Small intestine (tissue), 7 donors: Measurements from ENCODE around the gene TMEM106C. TPM values are rescaled to one million over a fixed set of nuclear protein-coding genes. Genes with fewer than 3 reads are reported as not detected.

Experiments
- DNase-seq, 2 donors: peaks; one replicate each; pipeline versions ENCODE4 v3.0.0 to v3.0.0-alpha.2; 2013
- FAIRE-seq: peaks from 2 replicates; lab custom pipeline; 2012; peaks lifted over from hg19 to GRCh38; lab: Jason Lieb, UNC
- H3K27ac ChIP-seq, 3 donors: one replicate each; pipeline ENCODE4 v1.5.1; 2013; ENCODE audit warnings: low read length in 2 of 3, mild to moderate bottlenecking in 2 of 3, control low read depth in 1 of 3, inconsistent platforms in 1 of 3, low read depth in 1 of 3, moderate library complexity in 1 of 3
- H3K27me3 ChIP-seq, 3 donors: one replicate each; pipeline ENCODE4 v1.6.1; 2013; ENCODE audit warnings: low read length in 3 of 3, inconsistent platforms in 1 of 3; ENCODE audit not compliant: control insufficient read depth in 3 of 3, insufficient read depth in 3 of 3
- H3K36me3 ChIP-seq, 3 donors: one replicate each; pipeline ENCODE4 v1.6.1; 2013; ENCODE audit warnings: low read length in 3 of 3, inconsistent platforms in 1 of 3, low read depth in 1 of 3, mild to moderate bottlenecking in 1 of 3, moderate library complexity in 1 of 3; ENCODE audit not compliant: control insufficient read depth in 3 of 3, insufficient read depth in 2 of 3
- H3K4me1 ChIP-seq, 3 donors: one replicate each; pipeline ENCODE4 v1.6.1; 2013; ENCODE audit warnings: low read length in 2 of 3, inconsistent platforms in 1 of 3, low read depth in 1 of 3, mild to moderate bottlenecking in 1 of 3, moderate library complexity in 1 of 3; ENCODE audit not compliant: control insufficient read depth in 3 of 3, insufficient read depth in 2 of 3
- H3K4me3 ChIP-seq, 3 donors: one replicate each; pipeline ENCODE4 v1.5.1; 2013; ENCODE audit warnings: low read length in 3 of 3, control low read depth in 1 of 3, inconsistent platforms in 1 of 3, low read depth in 1 of 3, mild to moderate bottlenecking in 1 of 3, moderate library complexity in 1 of 3
- H3K9me3 ChIP-seq, 2 donors: one replicate each; pipeline ENCODE4 v1.6.1; 2013; ENCODE audit warnings: low read depth in 1 of 2, low read length in 1 of 2; ENCODE audit not compliant: control insufficient read depth in 2 of 2, insufficient read depth in 1 of 2
- WGBS, 3 donors: extraction: QIAGEN DNeasy Blood & Tissue Kit; methylation state at CpG; one replicate each; pipeline ENCODE4 v1.1.7; 2013; 5-methylcytosine and 5-hydroxymethylcytosine counted together
- polyA plus RNA-seq, 4 donors: library from polyadenylated mRNA; stranded (reverse) in 3 of 4; unstranded in 1 of 4; fragments of 200-250 nt in 3 of 4; fragments of 120-200 nt in 1 of 4; gene quantifications; one replicate each; pipeline versions ENCODE4 v1.2.1 to v1.2.3, GENCODE V29; 2013
- donor health status: healthy with polysubstance abuse.
- donor health status: control.
- donor health status: control.
- donor health status: Bipolar disorder and iron deficiency.
- donor health status: healthy.

The TMEM106C gene
- polyA plus RNA-seq, 4 donors = 140 to 234 (median 177) TPM

- H3K27me3 ChIP-seq = no peaks in the 10 kb centered on the region
- peaks cover 2 to 40% (median 12%) of the 10 kb centered on the region in 3 donors for H3K36me3 ChIP-seq
- H3K4me3 ChIP-seq = no peak overlapping the region
- DNase-seq = no peak
- WGBS, 3 donors = 15 to 56% (median 35%) methylated on average over 3 of the region's 3 CpGs
- H3K4me1 ChIP-seq = peaks cover 0 to 12% (median 4%) of the 10 kb centered on the region in 3 donors
- H3K9me3 ChIP-seq = no peaks in the 10 kb centered on the region
- FAIRE-seq = no peak
- H3K27ac ChIP-seq = no peak overlapping the region
Measured at GRCh38 chr12:47969845-47970244, 6.4 kb downstream of the TMEM106C start.

- Histone ChIP-seq H3K4me1 (peaks cover 0 to 4% (median 2%) of the 10 kb centered on the region in 3 donors), H3K4me3 (no peak overlapping the region), H3K9me3 (no peaks in the 10 kb centered on the region), H3K27ac (no peak overlapping the region), H3K27me3 (no peaks in the 10 kb centered on the region), H3K36me3 (peaks cover 2 to 46% (median 12%) of the 10 kb centered on the region in 3 donors)
- no peak for FAIRE-seq
- no peak for DNase-seq
- 91 to 98% (median 92%) methylated on average over 7 of the region's 7 CpGs for WGBS, 3 donors
Measured at GRCh38 chr12:47970843-47971242, 7.4 kb downstream of the TMEM106C start.

- 82 to 88% (median 82%) methylated on average over 6 of the region's 6 CpGs for WGBS, 3 donors
- Histone ChIP-seq H3K4me1 (no peaks in the 10 kb centered on the region), H3K36me3 (peaks cover 2 to 42% (median 7%) of the 10 kb centered on the region in 3 donors), H3K27ac (no peak overlapping the region), H3K9me3 (no peaks in the 10 kb centered on the region), H3K4me3 (no peak overlapping the region), H3K27me3 (no peaks in the 10 kb centered on the region)
- no peak for FAIRE-seq
- DNase-seq = no peak
Measured at GRCh38 chr12:47972895-47973294, 9.5 kb downstream of the TMEM106C start.

GRCh38 chr12:47973870-47974269, 10.5 kb downstream of the TMEM106C start:
- DNase-seq = no peak
- H3K9me3 ChIP-seq = no peaks in the 10 kb centered on the region
- no peaks in the 10 kb centered on the region for H3K27me3 ChIP-seq
- no peak overlapping the region for H3K27ac ChIP-seq
- peaks cover 0 to 38% (median 4%) of the 10 kb centered on the region in 3 donors for H3K36me3 ChIP-seq
- WGBS, 3 donors = 91 to 97% (median 93%) methylated on average over 9 of the region's 9 CpGs
- FAIRE-seq = no peak
- H3K4me1 ChIP-seq = no peaks in the 10 kb centered on the region
- H3K4me3 ChIP-seq = no peak overlapping the region

GRCh38 chr12:47975036-47975620, 11.7 kb downstream of the TMEM106C start:
- Histone ChIP-seq H3K36me3 (peaks cover 0 to 39% (median 0%) of the 10 kb centered on the region in 3 donors), H3K4me1 (no peaks in the 10 kb centered on the region), H3K27me3 (no peaks in the 10 kb centered on the region), H3K4me3 (no peak overlapping the region), H3K9me3 (no peaks in the 10 kb centered on the region), H3K27ac (no peak overlapping the region)
- WGBS, 3 donors = 96 to 98% (median 97%) methylated on average over 16 of the region's 16 CpGs
- DNase-seq (no peak), FAIRE-seq (no peak)

GRCh38 chr12:47975816-47976215, 12.4 kb downstream of the TMEM106C start:
- no peak for DNase-seq
- Histone ChIP-seq H3K9me3 (no peaks in the 10 kb centered on the region), H3K27me3 (no peaks in the 10 kb centered on the region), H3K27ac (no peak overlapping the region), H3K4me3 (no peak overlapping the region), H3K36me3 (peaks cover 0 to 36% (median 0%) of the 10 kb centered on the region in 3 donors), H3K4me1 (peaks cover 0 to 2% (median 0%) of the 10 kb centered on the region in 3 donors)
- WGBS, 3 donors = 91 to 93% (median 92%) methylated on average over 9 to 11 of the region's 11 CpGs
- no peak for FAIRE-seq

GRCh38 chr12:47977046-47977771, 13.8 kb downstream of the TMEM106C start:
- no peak for FAIRE-seq
- WGBS, 3 donors = 84 to 87% (median 86%) methylated on average over 12 of the region's 12 CpGs
- no peak overlapping the region for H3K27ac ChIP-seq
- H3K36me3 ChIP-seq = peaks cover 0 to 30% (median 0%) of the 10 kb centered on the region in 3 donors
- H3K4me1 ChIP-seq = peaks cover 0 to 16% (median 0%) of the 10 kb centered on the region in 3 donors
- no peaks in the 10 kb centered on the region for H3K9me3 ChIP-seq
- no peak for DNase-seq
- no peaks in the 10 kb centered on the region for H3K27me3 ChIP-seq
- no peak overlapping the region for H3K4me3 ChIP-seq

- peaks cover 0 to 18% (median 0%) of the 10 kb centered on the region in 3 donors for H3K4me1 ChIP-seq
- 84 to 87% (median 87%) methylated on average over 16 to 18 of the region's 18 CpGs for WGBS, 3 donors
- FAIRE-seq (no peak), DNase-seq (no peak)
- H3K4me3 ChIP-seq = no peak overlapping the region
- no peaks in the 10 kb centered on the region for H3K9me3 ChIP-seq
- no peak overlapping the region for H3K27ac ChIP-seq
- peaks cover 0 to 24% (median 0%) of the 10 kb centered on the region in 3 donors for H3K36me3 ChIP-seq
- H3K27me3 ChIP-seq = no peaks in the 10 kb centered on the region
Measured at GRCh38 chr12:47977772-47978597, 14.6 kb downstream of the TMEM106C start.
